ENCODE data around the gene TCAP. TPM values are rescaled to one million over a fixed set of nuclear protein-coding genes. Genes with fewer than 3 reads are reported as not detected.
A peak's percentile ranks its signal among the peaks of the same experiment; 100 is the strongest.

Gene TCAP
- total and polyA plus RNA-seq, 2 experiments from 2014 or later = 0.61 to 2.1 TPM

- 0 out of 2 replicates have a peak, but pooled peaks cover 8% of the 10 kb centered on the region for H3K79me2 ChIP-seq (replicated peaks; ENCODE audit: insufficient read depth)
- H3K27me3 ChIP-seq (ENCODE audit: insufficient read depth) = no peaks in the 10 kb centered on the region
- Mint-ChIP-seq H3K4me3 (no peak overlapping the region), H3K27me3 (ENCODE audit: insufficient read depth, low read depth, poor library complexity) (peaks cover 13% of the 10 kb centered on the region), H3K4me1 (peaks cover 3% of the 10 kb centered on the region; the same call in 2 of the 3 replicates), H3K36me3 (ENCODE audit: low read depth) (peaks cover 91% of the 10 kb centered on the region), H3K27ac (0 out of 2 replicates have a peak overlapping the region, but pooled peaks have one; percentile 27), H3K9me3 (no peaks in the 10 kb centered on the region)
- ATAC-seq = no peak
- peaks cover 36% of the 10 kb centered on the region for H3K36me3 ChIP-seq (ENCODE audit: insufficient read depth)
- no peaks in the 10 kb centered on the region for H3K9me2 ChIP-seq (ENCODE audit: insufficient read depth)
- H3K4me1 ChIP-seq (ENCODE audit: insufficient read depth) = no peaks in the 10 kb centered on the region
- DNase-seq (ENCODE audit: low spot score) = no peak
- H3K4me3 ChIP-seq = no peak overlapping the region
- no peak overlapping the region for H3K4me2 ChIP-seq
- no peak overlapping the region for H3K27ac ChIP-seq (ENCODE audit: low read depth)
- no peak for TF ChIP-seq EZH2phosphoT487 (IDR thresholded peaks at IDR 0.05; ENCODE audit: unreplicated experiment)
- TF ChIP-seq CREB1 (CRISPR knock-in tag; IDR thresholded peaks at IDR 0.05; ENCODE audit: low read depth) = no peak
- no peak for TF ChIP-seq ZNF114 (CRISPR knock-in tag; IDR thresholded peaks at IDR 0.05)
- no peak for TF ChIP-seq STAT1 (IDR thresholded peaks at IDR 0.05; ENCODE audit: unreplicated experiment)
- TF ChIP-seq, protein P1, sequence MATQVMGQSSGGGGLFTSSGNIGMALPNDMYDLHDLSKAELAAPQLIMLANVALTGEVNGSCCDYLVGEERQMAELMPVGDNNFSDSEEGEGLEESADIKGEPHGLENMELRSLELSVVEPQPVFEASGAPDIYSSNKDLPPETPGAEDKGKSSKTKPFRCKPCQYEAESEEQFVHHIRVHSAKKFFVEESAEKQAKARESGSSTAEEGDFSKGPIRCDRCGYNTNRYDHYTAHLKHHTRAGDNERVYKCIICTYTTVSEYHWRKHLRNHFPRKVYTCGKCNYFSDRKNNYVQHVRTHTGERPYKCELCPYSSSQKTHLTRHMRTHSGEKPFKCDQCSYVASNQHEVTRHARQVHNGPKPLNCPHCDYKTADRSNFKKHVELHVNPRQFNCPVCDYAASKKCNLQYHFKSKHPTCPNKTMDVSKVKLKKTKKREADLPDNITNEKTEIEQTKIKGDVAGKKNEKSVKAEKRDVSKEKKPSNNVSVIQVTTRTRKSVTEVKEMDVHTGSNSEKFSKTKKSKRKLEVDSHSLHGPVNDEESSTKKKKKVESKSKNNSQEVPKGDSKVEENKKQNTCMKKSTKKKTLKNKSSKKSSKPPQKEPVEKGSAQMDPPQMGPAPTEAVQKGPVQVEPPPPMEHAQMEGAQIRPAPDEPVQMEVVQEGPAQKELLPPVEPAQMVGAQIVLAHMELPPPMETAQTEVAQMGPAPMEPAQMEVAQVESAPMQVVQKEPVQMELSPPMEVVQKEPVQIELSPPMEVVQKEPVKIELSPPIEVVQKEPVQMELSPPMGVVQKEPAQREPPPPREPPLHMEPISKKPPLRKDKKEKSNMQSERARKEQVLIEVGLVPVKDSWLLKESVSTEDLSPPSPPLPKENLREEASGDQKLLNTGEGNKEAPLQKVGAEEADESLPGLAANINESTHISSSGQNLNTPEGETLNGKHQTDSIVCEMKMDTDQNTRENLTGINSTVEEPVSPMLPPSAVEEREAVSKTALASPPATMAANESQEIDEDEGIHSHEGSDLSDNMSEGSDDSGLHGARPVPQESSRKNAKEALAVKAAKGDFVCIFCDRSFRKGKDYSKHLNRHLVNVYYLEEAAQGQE (IDR thresholded peaks at IDR 0.05; ENCODE audit: unreplicated experiment) = no peak
- TF ChIP-seq, protein P2, sequence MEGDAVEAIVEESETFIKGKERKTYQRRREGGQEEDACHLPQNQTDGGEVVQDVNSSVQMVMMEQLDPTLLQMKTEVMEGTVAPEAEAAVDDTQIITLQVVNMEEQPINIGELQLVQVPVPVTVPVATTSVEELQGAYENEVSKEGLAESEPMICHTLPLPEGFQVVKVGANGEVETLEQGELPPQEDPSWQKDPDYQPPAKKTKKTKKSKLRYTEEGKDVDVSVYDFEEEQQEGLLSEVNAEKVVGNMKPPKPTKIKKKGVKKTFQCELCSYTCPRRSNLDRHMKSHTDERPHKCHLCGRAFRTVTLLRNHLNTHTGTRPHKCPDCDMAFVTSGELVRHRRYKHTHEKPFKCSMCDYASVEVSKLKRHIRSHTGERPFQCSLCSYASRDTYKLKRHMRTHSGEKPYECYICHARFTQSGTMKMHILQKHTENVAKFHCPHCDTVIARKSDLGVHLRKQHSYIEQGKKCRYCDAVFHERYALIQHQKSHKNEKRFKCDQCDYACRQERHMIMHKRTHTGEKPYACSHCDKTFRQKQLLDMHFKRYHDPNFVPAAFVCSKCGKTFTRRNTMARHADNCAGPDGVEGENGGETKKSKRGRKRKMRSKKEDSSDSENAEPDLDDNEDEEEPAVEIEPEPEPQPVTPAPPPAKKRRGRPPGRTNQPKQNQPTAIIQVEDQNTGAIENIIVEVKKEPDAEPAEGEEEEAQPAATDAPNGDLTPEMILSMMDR (conservative IDR thresholded peaks at IDR 0.05; ENCODE audit: low read depth in 2 of 2) = no peak
- no peak for TF ChIP-seq ZNF331 (CRISPR knock-in tag; IDR thresholded peaks at IDR 0.05; ENCODE audit: low read depth)
- no peak for TF ChIP-seq JUNB (IDR thresholded peaks at IDR 0.05; ENCODE audit: unreplicated experiment)
- no peak for TF ChIP-seq ETS1 (IDR thresholded peaks at IDR 0.05)
- TF ChIP-seq, protein P3, sequence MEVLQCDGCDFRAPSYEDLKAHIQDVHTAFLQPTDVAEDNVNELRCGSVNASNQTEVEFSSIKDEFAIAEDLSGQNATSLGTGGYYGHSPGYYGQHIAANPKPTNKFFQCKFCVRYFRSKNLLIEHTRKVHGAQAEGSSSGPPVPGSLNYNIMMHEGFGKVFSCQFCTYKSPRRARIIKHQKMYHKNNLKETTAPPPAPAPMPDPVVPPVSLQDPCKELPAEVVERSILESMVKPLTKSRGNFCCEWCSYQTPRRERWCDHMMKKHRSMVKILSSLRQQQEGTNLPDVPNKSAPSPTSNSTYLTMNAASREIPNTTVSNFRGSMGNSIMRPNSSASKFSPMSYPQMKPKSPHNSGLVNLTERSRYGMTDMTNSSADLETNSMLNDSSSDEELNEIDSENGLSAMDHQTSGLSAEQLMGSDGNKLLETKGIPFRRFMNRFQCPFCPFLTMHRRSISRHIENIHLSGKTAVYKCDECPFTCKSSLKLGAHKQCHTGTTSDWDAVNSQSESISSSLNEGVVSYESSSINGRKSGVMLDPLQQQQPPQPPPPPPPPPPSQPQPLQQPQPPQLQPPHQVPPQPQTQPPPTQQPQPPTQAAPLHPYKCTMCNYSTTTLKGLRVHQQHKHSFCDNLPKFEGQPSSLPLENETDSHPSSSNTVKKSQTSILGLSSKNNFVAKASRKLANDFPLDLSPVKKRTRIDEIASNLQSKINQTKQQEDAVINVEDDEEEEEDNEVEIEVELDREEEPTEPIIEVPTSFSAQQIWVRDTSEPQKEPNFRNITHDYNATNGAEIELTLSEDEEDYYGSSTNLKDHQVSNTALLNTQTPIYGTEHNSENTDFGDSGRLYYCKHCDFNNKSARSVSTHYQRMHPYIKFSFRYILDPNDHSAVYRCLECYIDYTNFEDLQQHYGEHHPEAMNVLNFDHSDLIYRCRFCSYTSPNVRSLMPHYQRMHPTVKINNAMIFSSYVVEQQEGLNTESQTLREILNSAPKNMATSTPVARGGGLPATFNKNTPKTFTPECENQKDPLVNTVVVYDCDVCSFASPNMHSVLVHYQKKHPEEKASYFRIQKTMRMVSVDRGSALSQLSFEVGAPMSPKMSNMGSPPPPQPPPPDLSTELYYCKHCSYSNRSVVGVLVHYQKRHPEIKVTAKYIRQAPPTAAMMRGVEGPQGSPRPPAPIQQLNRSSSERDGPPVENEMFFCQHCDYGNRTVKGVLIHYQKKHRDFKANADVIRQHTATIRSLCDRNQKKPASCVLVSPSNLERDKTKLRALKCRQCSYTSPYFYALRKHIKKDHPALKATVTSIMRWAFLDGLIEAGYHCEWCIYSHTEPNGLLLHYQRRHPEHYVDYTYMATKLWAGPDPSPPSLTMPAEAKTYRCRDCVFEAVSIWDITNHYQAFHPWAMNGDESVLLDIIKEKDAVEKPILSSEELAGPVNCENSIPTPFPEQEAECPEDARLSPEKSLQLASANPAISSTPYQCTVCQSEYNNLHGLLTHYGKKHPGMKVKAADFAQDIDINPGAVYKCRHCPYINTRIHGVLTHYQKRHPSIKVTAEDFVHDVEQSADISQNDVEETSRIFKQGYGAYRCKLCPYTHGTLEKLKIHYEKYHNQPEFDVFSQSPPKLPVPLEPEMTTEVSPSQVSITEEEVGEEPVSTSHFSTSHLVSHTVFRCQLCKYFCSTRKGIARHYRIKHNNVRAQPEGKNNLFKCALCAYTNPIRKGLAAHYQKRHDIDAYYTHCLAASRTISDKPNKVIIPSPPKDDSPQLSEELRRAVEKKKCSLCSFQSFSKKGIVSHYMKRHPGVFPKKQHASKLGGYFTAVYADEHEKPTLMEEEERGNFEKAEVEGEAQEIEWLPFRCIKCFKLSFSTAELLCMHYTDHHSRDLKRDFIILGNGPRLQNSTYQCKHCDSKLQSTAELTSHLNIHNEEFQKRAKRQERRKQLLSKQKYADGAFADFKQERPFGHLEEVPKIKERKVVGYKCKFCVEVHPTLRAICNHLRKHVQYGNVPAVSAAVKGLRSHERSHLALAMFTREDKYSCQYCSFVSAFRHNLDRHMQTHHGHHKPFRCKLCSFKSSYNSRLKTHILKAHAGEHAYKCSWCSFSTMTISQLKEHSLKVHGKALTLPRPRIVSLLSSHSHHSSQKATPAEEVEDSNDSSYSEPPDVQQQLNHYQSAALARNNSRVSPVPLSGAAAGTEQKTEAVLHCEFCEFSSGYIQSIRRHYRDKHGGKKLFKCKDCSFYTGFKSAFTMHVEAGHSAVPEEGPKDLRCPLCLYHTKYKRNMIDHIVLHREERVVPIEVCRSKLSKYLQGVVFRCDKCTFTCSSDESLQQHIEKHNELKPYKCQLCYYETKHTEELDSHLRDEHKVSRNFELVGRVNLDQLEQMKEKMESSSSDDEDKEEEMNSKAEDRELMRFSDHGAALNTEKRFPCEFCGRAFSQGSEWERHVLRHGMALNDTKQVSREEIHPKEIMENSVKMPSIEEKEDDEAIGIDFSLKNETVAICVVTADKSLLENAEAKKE (CRISPR knock-in tag; IDR thresholded peaks at IDR 0.05) = no peak
- 0 out of 2 replicates have a peak, but pooled peaks cover 2% of the 10 kb centered on the region for H3F3A ChIP-seq (replicated peaks; ENCODE audit: low read depth)
- no peak overlapping the region for H2AFZ ChIP-seq
- H4K20me1 ChIP-seq (replicated peaks; ENCODE audit: insufficient read depth) = peaks cover 15% of the 10 kb centered on the region
Measured at GRCh38 chr17:39711851-39712250, 46.7 kb downstream of the TCAP start.
